Activated CD4-positive, alpha-beta T cell treated with anti-CD3 and anti-CD28 coated beads, Interleukin-2, amount 10 ng/mL, durations not matched to agents 24 days and 14 days (primary cell): ENCODE data around the gene PRG2. TPM values are rescaled to one million over a fixed set of nuclear protein-coding genes. Genes with fewer than 3 reads are reported as not detected.
"Not testable (repeated sequence)": the region's sequence is repeated elsewhere in the genome, so short reads cannot be mapped to it uniquely, and the experiment has no call there.

Source experiments
- DNase-seq: peaks from one replicate; pipeline ENCODE4 v3.0.0; 2022
- H3K27ac Mint-ChIP-seq: one replicate; pipeline ENCODE4 v1.8.0; 2022; ENCODE audit warnings: mild to moderate bottlenecking, mixed read lengths
- H3K27me3 Mint-ChIP-seq: one replicate; pipeline ENCODE4 v1.8.0; 2022; ENCODE audit warnings: mixed read lengths
- H3K36me3 Mint-ChIP-seq: one replicate; pipeline ENCODE4 v1.8.0; 2022; ENCODE audit warnings: low read depth, mild to moderate bottlenecking, mixed read lengths
- H3K4me1 Mint-ChIP-seq: one replicate; pipeline ENCODE4 v1.8.0; 2021; ENCODE audit warnings: mixed read lengths
- H3K4me3 Mint-ChIP-seq: one replicate; pipeline ENCODE4 v1.8.0; 2022; ENCODE audit warnings: mild to moderate bottlenecking, moderate library complexity, mixed read lengths
- H3K9me3 Mint-ChIP-seq: one replicate; pipeline ENCODE4 v1.8.0; 2021; ENCODE audit warnings: mixed read lengths
- intact Hi-C: fragments of 100-400 bp; cut with micrococcal nuclease; formaldehyde crosslinking; loops from one replicate; pipeline ENCODE4 v1.15.1; 2023
- total RNA-seq: library from RNA; stranded (reverse); gene quantifications from 2 replicates; pipeline ENCODE4 v1.2.3, GENCODE V29; 2022

Gene PRG2
- total RNA-seq, 1 donor from 2014 or later: 0.35 TPM

DNA sequence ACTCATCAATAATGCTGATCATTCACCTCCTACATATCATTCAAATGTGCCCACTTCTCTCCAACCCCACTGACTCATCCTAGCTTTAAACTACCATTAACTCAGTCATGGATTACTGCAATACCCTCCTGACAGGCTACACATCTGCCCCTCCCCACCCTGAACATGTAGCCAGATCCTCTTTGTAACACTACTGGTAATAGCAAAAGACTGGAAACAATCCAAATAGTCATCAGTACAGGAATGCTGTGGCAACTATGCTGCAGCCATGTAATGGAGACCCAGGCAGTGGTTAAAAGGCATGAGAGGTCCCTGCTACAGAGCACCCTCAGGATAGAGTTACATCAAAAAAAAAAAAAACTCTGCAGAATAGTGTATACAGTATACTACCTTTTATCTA lies 19.8 kb upstream of the PRG2 start:
- Mint-ChIP-seq H3K36me3 (peaks cover 85% of the 10 kb centered on the region), H3K27ac (no peak overlapping the region), H3K9me3 (no peaks in the 10 kb centered on the region), H3K4me3 (no peak overlapping the region), H3K4me1 (peaks cover 51% of the 10 kb centered on the region), H3K27me3 (no peaks in the 10 kb centered on the region)
- DNase-seq: no peak
- intact Hi-C loops: no loop called here

DNA sequence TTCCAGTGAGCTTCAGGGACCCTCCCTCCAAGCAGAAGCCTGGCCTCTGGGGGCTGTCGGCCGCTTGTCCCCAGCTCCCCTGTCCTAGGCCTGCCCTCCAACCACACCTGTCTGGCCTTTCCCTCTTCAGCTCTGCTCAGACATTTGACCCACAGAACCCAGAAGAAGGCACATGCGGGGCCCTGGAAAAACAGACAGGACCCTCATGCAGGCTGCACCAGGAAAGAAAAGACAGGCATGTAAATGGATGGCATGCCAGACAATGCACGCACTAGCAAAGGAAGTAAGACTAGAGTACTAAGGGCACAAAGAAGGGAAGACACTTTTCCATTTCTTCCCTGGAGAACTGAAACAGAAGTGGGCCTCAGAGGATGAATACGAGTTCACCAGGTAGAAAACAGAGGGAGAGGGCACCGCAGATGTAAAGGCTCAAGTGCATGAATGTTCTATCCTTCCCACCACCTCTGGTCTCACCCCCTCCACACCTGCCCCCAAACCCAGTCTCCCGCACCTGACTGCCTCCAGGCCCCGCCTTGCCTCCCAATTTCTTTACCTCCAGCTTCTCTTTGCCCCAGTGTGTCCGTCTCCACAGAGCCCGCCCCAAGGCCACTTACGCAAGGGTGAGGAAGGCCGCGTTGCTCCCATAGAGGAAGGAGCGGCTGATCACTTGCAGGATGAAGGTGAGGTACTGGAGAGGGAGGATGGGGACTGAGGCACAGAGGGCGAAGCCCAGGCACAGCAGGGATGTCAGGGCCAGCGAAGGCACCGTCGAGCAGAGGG lies 19.1 kb upstream of the PRG2 start:
- no peak for DNase-seq
- H3K36me3 Mint-ChIP-seq: peaks cover 83% of the 10 kb centered on the region
- no peaks in the 10 kb centered on the region for H3K27me3 Mint-ChIP-seq
- H3K4me1 Mint-ChIP-seq: peaks cover 51% of the 10 kb centered on the region
- intact Hi-C loops: loop anchor here (5.0 kb wide), 1 partner anchor 72 kb away; the partner anchor contains the start of genes P2RX3 and SSRP1
- no peak overlapping the region for H3K27ac Mint-ChIP-seq
- no peak overlapping the region for H3K4me3 Mint-ChIP-seq
- no peaks in the 10 kb centered on the region for H3K9me3 Mint-ChIP-seq

DNA sequence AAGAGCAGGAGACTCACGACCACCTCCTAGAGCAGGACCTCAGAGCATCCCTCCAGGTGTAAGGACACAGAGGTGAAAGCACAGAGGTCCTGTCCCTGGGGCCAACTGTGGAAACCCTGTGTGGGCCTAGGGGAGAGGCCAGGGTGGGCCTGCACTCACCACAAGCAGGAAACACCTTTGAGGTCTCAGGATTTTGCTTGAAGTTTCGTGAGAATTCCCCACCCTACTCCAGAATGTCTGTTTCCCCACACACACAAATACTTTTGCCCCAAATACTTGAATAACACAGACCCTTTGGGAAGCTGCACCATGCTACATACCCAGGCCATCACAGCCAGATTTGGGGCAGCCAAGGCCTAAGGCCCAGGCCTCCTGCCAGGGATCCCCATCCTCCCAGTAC lies 18.3 kb upstream of the PRG2 start:
- Mint-ChIP-seq H3K27ac (peak overlapping the region; percentile 25), H3K4me1 (peaks cover 48% of the 10 kb centered on the region), H3K27me3 (no peaks in the 10 kb centered on the region), H3K9me3 (no peaks in the 10 kb centered on the region), H3K36me3 (peaks cover 78% of the 10 kb centered on the region), H3K4me3 (no peak overlapping the region)
- DNase-seq: no peak
- intact Hi-C loops: loop anchor here (5.0 kb wide), 1 partner anchor 71 kb away; the partner anchor contains the start of genes P2RX3 and SSRP1

DNA sequence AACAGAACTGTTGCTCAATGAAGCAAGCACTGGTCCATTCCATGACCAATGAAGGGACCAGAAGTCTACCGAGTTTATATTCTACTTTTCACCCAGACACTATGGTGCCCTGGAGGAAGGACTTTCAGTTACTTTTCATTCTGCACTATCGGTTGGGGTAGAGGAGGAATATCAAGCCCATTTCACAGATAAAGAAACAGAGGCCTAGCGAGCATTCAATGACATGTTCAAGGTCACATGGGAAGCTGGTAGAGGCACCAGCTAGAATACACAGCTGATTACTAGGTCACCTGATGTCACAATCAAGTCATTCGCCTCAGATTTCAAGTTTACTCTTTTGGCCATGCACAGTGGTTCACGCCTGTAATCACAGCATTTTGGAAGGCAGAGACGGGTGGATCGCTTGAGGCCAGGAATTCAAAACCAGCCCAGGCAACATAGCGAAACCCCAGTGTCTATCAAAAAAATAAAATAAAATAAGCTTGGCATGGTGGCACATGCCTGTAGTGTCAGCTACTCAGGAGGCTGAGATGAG lies 17.6 kb upstream of the PRG2 start:
- no peak for DNase-seq
- peaks cover 74% of the 10 kb centered on the region for H3K36me3 Mint-ChIP-seq
- intact Hi-C loops: loop anchor here (5.0 kb wide), 1 partner anchor 71 kb away; the partner anchor contains the start of genes P2RX3 and SSRP1
- H3K4me1 Mint-ChIP-seq: peaks cover 43% of the 10 kb centered on the region
- H3K27ac Mint-ChIP-seq: peak overlapping the region; percentile 98
- H3K27me3 Mint-ChIP-seq: no peaks in the 10 kb centered on the region
- no peaks in the 10 kb centered on the region for H3K9me3 Mint-ChIP-seq
- H3K4me3 Mint-ChIP-seq: no peak overlapping the region

DNA sequence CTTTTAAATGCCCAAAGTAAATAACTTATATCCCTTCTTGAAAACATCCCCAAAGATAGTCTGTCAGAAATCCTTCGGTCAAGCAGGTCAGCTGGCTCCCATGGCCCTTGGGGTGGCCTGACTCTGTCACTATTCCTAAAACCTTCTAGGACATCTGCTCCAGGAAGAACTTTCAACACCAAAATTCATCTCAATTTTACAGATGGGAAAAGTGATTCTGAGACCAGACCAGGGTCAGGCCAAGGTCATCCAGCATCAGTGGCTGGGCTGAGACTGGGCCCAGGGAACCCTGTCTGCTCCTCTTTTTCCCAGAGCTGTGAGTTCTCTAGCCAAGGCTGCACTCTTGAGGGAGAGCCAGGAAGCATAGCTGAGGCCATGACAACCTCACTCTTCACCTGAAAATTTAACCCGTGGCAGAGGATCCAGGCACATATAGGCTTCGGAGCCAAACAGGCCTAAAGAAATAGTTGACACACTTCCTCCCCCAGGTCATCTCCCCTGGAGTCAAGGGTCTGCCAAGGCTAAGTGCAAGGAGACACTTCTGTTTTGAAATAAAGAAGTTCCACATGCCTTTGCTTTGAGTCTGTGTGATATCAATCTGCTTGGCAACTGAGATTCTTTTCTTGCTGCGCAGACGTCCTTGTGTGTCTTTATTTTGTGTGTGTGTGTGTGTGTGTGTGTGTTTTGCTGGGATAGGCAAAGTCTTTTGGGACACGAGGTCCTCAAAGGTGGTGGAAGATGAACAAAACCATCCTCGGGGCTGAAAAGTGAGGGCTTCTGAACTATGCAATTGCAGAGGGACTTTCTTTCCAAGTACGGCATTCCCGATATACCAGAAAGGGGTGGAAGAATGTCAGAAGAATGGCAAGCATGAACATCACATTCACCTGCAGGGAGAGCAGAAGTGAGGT lies 16.8 kb upstream of the PRG2 start:
- no peak for DNase-seq
- peak overlapping the region; percentile 98 for H3K27ac Mint-ChIP-seq
- intact Hi-C loops: loop anchor here (5.0 kb wide), 1 partner anchor 70 kb away; the partner anchor contains the start of genes P2RX3 and SSRP1
- H3K36me3 Mint-ChIP-seq: peaks cover 69% of the 10 kb centered on the region
- H3K4me1 Mint-ChIP-seq: peaks cover 43% of the 10 kb centered on the region
- H3K9me3 Mint-ChIP-seq: no peaks in the 10 kb centered on the region
- H3K27me3 Mint-ChIP-seq: no peaks in the 10 kb centered on the region
- peak overlapping the region; percentile 75 for H3K4me3 Mint-ChIP-seq

DNA sequence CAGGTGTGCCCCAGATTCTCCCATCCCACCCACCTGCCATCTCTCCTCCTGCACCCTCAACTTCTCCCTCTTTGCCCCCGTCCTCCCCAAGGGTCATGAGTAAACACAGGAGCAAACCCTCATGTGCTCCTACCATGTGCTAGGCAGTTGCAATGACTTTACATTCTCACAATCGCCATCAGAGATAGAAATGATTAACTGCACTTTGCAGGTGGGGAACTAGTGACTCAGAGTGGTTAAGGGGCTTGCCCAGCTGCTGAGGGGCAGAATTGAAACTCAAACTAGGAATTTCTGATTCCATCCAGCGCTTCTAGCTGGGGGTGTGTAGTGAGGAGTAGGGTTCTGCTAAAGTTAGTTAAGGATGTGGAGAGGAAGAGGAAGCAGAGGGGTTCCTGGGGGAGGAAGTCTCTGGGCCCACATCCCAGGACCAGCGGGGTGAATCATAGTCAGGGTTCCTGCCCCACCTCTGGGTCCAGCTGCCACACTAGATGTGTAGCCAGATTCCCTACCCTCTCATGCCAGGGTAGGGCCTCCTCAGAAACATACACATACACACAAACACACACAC lies 16.0 kb upstream of the PRG2 start:
- intact Hi-C loops: loop anchor here (1.0 to 5.0 kb wide), 2 partner anchors 19 to 69 kb away; partner anchors contain the start of genes P2RX3 and SSRP1
- peaks cover 63% of the 10 kb centered on the region for H3K36me3 Mint-ChIP-seq
- H3K4me1 Mint-ChIP-seq: peaks cover 41% of the 10 kb centered on the region
- peak overlapping the region; percentile 75 for H3K4me3 Mint-ChIP-seq
- no peaks in the 10 kb centered on the region for H3K9me3 Mint-ChIP-seq
- no peaks in the 10 kb centered on the region for H3K27me3 Mint-ChIP-seq
- peak overlapping the region; percentile 98 for H3K27ac Mint-ChIP-seq
- DNase-seq: no peak

DNA sequence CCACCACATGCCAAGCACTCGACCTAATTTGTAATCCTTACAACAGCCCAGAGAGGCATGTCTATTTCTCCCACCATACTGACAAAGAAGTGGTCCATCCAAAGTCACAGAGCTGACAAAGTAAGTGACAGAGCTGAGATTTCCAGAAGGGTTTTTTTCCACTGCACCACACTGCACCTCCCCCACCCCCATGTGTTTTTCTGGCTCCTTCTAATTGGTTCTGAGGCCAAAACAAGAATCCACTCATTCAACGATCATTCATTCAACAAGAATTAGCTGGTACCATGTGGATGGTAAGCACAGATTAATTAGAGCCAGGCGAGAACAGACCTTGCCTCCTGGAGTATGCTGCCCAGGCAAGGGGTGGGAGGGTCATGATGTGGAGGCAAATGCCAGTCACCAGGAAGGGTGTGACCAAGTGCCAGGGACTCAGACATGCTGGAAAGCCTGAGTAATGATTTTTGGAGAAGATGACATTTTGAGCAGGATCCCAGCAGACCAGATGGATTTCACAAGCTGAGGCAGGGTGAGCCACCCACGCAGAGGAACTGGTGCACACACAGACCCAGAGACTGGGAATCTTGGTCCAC lies 14.9 kb upstream of the PRG2 start:
- H3K4me1 Mint-ChIP-seq: peaks cover 38% of the 10 kb centered on the region
- H3K36me3 Mint-ChIP-seq: peaks cover 57% of the 10 kb centered on the region
- no peak overlapping the region for H3K4me3 Mint-ChIP-seq
- no peaks in the 10 kb centered on the region for H3K9me3 Mint-ChIP-seq
- H3K27me3 Mint-ChIP-seq: no peaks in the 10 kb centered on the region
- DNase-seq: no peak
- intact Hi-C loops: loop anchor here (5.0 kb wide), 1 partner anchor 68 kb away; the partner anchor contains the start of genes P2RX3 and SSRP1
- peak overlapping the region; percentile 98 for H3K27ac Mint-ChIP-seq

DNA sequence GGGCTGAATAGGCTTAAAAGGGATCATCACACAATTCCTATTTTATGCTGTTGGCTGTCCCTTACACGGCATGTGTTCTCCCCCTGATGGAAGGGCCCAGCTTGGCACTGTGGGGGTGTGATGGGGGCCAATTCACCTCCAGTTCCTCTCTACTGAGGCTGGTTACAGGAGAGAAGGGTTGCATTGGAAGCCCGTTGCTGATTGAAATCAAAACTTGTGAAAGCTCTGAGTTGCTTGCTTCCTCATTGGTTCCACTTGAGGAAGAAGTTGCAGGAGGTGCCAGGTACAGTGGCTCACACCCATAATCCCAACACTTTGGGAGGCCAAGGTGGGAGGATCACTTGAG lies 13.3 kb upstream of the PRG2 start:
- intact Hi-C loops: no loop called here
- H3K27me3 Mint-ChIP-seq: no peaks in the 10 kb centered on the region
- peaks cover 42% of the 10 kb centered on the region for H3K36me3 Mint-ChIP-seq
- H3K9me3 Mint-ChIP-seq: no peaks in the 10 kb centered on the region
- no peak for DNase-seq
- peaks cover 30% of the 10 kb centered on the region for H3K4me1 Mint-ChIP-seq
- H3K4me3 Mint-ChIP-seq: no peak overlapping the region
- no peak overlapping the region for H3K27ac Mint-ChIP-seq

DNA sequence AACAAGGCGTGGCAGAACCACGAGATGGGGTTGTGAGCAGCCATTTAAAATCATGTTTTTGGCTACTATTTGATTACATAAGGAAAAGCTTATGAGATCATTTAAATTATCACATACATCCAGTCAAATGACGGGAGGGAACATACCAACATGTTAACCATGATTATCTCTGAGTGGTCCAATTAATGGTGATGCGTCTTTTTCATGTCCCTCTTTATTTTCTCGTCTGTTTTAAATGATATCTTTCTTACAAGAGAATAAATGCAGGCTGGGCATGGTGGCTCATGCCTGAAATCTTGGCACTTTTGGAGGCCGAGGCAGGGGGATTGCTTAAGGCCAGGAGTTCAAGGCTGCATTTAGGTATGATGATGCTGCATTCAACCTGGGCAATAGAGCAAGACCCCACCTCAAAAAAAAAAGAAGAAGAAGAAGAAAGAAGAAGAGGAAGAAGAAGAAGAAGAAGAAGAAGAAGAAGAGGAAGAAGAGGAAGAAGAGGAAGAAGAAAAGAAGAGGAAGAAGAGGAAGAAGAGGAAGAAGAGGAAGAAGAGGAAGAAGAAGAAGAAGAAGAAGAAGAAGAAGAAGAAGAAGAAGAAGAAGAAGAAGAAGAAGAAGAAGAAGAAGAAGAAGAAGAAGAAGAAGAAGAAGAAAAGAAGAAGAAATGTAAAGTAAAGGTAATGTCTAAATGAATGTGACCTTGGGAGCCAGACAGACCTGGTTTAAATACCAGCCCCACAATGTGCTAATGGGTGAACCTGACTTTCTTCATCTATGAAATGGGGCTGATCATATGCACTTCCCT lies 12.8 kb upstream of the PRG2 start:
- H3K36me3 Mint-ChIP-seq: peaks cover 36% of the 10 kb centered on the region
- H3K27me3 Mint-ChIP-seq, H3K4me3 Mint-ChIP-seq, H3K9me3 Mint-ChIP-seq, DNase-seq, intact Hi-C loops: not testable (repeated sequence)
- peaks cover 30% of the 10 kb centered on the region for H3K4me1 Mint-ChIP-seq
- H3K27ac Mint-ChIP-seq: peak overlapping the region; percentile 1

DNA sequence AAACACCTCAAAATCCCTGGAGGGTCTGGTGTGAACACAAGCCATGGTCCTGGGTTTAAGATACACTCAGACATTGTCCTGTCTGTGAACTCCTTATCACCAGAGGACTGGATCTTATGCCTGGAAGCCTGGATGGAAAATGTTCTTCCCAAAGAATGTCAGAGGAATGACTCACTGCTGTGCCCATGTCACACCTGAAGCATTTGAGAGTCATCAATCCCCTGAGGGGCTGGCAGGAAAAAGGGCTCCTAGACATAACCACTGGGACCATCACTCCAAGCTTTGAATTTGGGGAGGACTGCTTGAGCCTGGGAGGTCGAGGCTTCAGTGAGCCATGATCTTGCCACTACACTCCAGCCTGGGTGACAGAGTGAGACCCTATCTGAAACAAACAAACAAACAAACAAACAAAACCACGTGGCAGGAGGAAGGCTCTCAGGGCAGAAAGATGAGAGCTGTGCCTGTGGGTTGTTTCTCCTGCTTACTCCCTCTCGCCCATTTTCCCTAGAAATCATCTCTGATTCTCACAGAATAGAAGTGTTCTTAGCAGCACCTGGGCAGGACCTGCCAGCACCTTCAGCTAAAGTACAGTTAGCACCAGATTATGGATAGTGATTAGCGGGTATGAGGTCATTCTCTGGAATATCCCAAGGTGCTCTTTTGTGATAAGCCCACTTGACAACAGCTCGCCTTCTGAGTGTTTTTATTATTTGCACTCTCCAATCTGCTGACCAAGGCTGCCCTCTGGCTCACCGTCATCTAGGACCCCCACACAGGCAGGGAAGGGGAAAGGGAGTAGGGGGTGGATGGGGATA lies 11.9 kb upstream of the PRG2 start:
- Mint-ChIP-seq H3K9me3 (no peaks in the 10 kb centered on the region), H3K4me1 (peaks cover 27% of the 10 kb centered on the region), H3K36me3 (peaks cover 29% of the 10 kb centered on the region), H3K27ac (peak overlapping the region; percentile 1), H3K27me3 (no peaks in the 10 kb centered on the region), H3K4me3 (no peak overlapping the region)
- no peak for DNase-seq
- intact Hi-C loops: no loop called here

DNA sequence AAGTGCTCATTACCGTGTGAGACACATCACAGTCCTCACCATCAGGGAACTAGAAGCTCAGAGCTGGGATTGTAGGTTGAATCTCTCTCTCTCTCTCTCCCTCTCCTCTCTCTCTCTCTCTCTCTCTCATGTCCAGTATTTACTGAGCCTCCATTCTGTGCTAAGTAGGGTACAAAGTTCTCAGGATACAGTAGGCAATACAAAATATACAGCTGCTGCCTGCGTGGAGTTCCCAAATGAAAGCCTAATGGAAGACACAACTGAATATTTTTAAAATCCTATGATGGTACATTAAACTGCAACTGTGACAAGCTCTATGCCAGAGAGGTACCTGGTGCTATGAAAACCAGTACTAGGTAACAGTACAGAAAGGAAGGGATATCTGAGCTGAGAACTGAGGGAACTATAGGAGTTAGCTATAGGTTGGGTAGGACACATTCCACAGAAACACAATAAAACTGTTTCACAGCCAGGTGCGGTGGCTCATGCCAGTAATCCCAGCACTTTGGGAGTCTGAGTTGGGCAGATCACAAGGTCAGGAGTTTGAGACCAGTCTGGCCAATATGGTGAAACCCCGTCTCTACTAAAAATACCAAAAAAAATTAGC lies 9.6 kb upstream of the PRG2 start:
- no peaks in the 10 kb centered on the region for H3K9me3 Mint-ChIP-seq
- no peak overlapping the region for H3K4me3 Mint-ChIP-seq
- peaks cover 4% of the 10 kb centered on the region for H3K4me1 Mint-ChIP-seq
- H3K27me3 Mint-ChIP-seq: no peaks in the 10 kb centered on the region
- H3K27ac Mint-ChIP-seq: no peak overlapping the region
- peaks cover 8% of the 10 kb centered on the region for H3K36me3 Mint-ChIP-seq
- no peak for DNase-seq
- intact Hi-C loops: no loop called here

DNA sequence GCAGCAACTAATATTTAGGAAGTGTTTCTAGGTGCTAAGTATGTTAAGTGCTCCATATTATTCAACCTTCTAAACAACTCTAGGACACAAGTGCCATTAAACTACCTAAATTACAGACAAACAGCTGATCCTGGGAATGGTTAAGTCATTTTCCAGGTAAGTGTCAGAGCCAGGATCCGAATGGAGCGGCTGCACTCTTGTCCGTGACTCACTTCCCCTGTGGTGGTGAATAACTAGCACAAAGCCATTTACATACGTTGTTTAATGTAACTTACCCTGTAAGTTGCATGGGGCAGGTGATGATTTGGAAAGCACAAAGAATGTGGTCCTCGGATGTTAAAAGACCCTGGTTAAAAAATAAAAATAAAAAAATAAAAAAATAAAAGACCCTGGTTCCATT lies 8.8 kb upstream of the PRG2 start:
- no peak for DNase-seq
- Mint-ChIP-seq H3K4me3 (no peak overlapping the region), H3K36me3 (peaks cover 4% of the 10 kb centered on the region), H3K27me3 (no peaks in the 10 kb centered on the region), H3K9me3 (no peaks in the 10 kb centered on the region), H3K4me1 (peaks cover 2% of the 10 kb centered on the region), H3K27ac (no peak overlapping the region)
- intact Hi-C loops: no loop called here
